Mesothelial cell of epicardium (in vitro differentiated cells): ENCODE measurements around the gene SETMAR. TPM values are rescaled to one million over a fixed set of nuclear protein-coding genes. Genes with fewer than 3 reads are reported as not detected.

ENCODE experiments used
- DNase-seq, 2 experiments: peaks; one replicate each; pipeline ENCODE4 v3.0.0; 2021; ENCODE audit warnings: low spot score in 2 of 2; ENCODE audit not compliant: unreplicated experiment in 2 of 2
- H3K27ac Mint-ChIP-seq: 2 replicates; pipeline ENCODE4 v1.8.0; 2021; ENCODE audit warnings: mixed read lengths
- H3K27me3 Mint-ChIP-seq: 2 replicates; pipeline ENCODE4 v1.8.0; 2021; ENCODE audit warnings: low read depth, mixed read lengths
- H3K36me3 Mint-ChIP-seq: 2 replicates; pipeline ENCODE4 v1.8.0; 2021; ENCODE audit warnings: mixed read lengths
- H3K4me1 Mint-ChIP-seq: 2 replicates; pipeline ENCODE4 v1.8.0; 2021; ENCODE audit warnings: mixed read lengths
- H3K4me3 Mint-ChIP-seq: 2 replicates; pipeline ENCODE4 v1.8.0; 2021; ENCODE audit warnings: mild to moderate bottlenecking, moderate library complexity, mixed read lengths
- H3K9me3 Mint-ChIP-seq: 2 replicates; pipeline ENCODE4 v1.8.0; 2021; ENCODE audit warnings: mixed read lengths
- total RNA-seq: library from RNA; stranded (reverse); gene quantifications from 3 replicates; pipeline ENCODE4 v1.2.1, GENCODE V29; 2021
- TF ChIP-seq, protein P1 (sequence below): fragments of 200-600 bp; sonication (generic); IDR thresholded peaks from one replicate; pipeline ENCODE4 v1.5.0; 2021; ENCODE audit warnings: antibody characterized with exemption; ENCODE audit not compliant: unreplicated experiment

The SETMAR gene
- total RNA-seq, 1 donor from 2014 or later, result 32.3 TPM

DNA sequence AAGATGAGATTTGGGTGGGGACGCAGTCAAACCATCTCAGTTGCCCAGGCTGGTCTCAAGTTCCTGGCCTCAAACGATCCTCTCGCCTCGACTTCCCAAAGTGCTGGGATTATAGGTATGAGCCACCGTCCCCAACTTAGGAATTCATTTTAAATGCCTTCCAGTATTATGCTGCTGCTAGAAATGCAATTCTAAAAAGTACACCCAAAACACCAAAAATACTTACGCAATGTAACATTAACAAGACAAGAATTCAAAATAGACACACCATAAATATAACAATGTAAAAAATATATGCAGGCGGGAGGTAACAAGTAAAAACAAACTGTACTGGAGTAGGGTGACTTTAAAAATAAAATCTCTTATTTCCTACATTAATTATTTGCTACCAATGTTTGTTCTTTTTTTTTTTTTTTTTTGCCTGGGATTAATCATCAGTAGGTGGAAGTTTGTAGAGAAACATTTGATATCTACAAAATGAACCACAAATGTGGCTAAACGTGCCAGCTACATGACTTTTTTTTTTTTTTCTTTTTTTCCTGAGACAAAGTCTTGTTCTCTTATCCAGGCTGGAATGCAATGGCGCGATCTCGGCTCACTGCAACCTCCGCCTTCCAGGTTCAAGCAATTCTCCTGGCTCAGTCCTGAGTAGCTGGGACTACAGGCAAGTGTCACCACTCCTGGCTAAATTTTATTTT, 56.8 kb downstream of the SETMAR start:
- Mint-ChIP-seq H3K4me3 (no peak overlapping the region), H3K4me1 (peaks cover 20% of the 10 kb centered on the region), H3K27ac (no peak overlapping the region), H3K27me3 (no peaks in the 10 kb centered on the region), H3K9me3 (no peaks in the 10 kb centered on the region), H3K36me3 (peaks cover 13% of the 10 kb centered on the region)
- TF ChIP-seq, protein P1, sequence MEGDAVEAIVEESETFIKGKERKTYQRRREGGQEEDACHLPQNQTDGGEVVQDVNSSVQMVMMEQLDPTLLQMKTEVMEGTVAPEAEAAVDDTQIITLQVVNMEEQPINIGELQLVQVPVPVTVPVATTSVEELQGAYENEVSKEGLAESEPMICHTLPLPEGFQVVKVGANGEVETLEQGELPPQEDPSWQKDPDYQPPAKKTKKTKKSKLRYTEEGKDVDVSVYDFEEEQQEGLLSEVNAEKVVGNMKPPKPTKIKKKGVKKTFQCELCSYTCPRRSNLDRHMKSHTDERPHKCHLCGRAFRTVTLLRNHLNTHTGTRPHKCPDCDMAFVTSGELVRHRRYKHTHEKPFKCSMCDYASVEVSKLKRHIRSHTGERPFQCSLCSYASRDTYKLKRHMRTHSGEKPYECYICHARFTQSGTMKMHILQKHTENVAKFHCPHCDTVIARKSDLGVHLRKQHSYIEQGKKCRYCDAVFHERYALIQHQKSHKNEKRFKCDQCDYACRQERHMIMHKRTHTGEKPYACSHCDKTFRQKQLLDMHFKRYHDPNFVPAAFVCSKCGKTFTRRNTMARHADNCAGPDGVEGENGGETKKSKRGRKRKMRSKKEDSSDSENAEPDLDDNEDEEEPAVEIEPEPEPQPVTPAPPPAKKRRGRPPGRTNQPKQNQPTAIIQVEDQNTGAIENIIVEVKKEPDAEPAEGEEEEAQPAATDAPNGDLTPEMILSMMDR, result no peak
- no peak for DNase-seq

DNA sequence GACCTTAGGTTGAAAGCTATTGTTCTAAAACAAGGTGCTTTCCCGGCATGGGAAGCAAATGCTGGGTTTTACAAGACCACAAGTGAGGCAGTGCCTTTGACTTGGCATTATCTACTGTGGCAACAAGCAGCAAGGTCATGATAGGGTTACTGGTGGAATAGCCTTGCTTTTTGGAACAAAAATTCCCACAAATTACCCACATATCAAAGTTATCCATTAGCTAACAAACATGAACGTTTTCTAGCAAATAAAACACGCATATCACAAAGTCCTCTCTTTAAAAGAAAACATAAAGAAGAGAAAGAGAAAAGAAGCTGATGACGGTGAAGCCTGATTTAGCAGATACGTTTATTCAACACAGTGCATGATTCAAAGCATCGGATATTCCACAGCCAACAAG, 57.6 kb downstream of the SETMAR start:
- H3K36me3 Mint-ChIP-seq, result peaks cover 13% of the 10 kb centered on the region

DNA sequence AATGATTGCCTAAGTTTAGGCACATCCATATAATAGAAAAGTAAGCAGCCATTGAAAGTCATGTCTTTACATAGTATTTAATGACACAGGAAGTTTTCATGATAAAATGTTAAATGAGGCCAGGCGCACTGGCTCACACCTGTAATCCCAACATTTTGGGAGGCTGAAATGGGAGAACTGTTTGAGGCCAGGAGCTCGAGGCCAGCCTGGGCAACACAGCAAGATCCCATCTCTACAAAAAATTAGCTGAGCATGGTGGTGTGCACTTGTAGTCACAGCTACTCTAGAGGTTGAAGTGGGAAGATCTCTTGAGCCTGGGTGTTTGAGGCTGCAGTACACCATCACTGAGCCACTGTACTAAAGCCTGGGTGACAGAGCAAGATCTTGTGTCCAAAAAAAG, 59.4 kb downstream of the SETMAR start:
- H3K27ac Mint-ChIP-seq, result no peak overlapping the region
- peaks cover 2% of the 10 kb centered on the region for H3K4me1 Mint-ChIP-seq
- DNase-seq, result no peak
- no peaks in the 10 kb centered on the region for H3K27me3 Mint-ChIP-seq
- H3K36me3 Mint-ChIP-seq, result peaks cover 13% of the 10 kb centered on the region
- no peak overlapping the region for H3K4me3 Mint-ChIP-seq
- TF ChIP-seq, protein P1, result no peak
- no peaks in the 10 kb centered on the region for H3K9me3 Mint-ChIP-seq

More for the DNA sequence above, 57.6 kb downstream of the SETMAR start:
- Mint-ChIP-seq H3K27ac (no peak overlapping the region), H3K4me1 (peaks cover 15% of the 10 kb centered on the region), H3K9me3 (no peaks in the 10 kb centered on the region), H3K27me3 (no peaks in the 10 kb centered on the region), H3K4me3 (no peak overlapping the region)
- DNase-seq, result no peak
- TF ChIP-seq, protein P1, result no peak

Other genes starting within 250 kb of the SETMAR start
- 26.5 to 31.3 TPM (median 28.7 TPM) in 3 replicates for gene SUMF1, start 163.9 kb downstream of the SETMAR start, total RNA-seq
- 21.2 to 21.3 TPM (median 21.3 TPM) in 3 replicates for gene ITPR1, start 190.0 kb downstream of the SETMAR start, total RNA-seq